ENCODE data around the gene BBS5.
"Not testable (repeated sequence)": the region's sequence is repeated elsewhere in the genome, so short reads cannot be mapped to it uniquely, and the experiment has no call there.

Gene BBS5

DNA sequence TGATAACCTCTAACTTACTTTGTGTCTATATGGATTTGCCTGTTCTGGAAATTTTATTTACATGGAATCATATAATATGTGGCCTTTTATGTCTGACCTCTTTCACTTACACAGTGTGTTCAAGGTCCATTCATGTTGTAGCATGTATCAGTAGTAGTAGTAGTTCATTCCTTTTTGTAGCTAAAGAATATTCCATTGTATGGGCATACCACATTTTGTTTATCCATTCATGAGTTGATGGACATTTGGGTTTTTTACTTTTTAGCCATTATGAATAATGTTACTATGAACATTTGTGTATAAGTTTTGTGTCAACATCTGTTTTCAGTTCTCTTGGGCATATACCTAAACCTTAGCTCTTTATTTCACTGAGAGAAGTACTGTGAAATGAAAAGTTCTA, 11.5 kb downstream of the BBS5 start:
- DNase-seq: no peak

DNA sequence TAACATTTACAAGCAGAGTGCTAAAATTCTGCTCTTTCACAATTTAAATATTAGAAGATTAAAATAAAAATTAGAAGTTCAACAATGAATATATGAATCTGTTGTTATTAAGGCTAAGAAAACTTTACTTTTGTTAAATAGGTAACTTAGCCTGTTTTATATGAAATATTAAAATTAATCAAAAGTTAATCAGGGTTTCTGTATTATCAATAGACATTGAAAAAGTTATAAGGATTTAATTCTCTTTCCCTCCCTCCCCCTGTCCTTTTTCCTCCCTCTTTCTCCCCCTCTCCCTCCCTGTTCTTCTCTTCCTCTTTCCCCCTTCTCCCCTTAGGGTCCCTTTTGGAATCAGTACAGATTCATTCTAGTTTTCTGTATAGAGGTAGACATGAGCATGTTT, 12.1 kb downstream of the BBS5 start:
- no peak for DNase-seq

DNA sequence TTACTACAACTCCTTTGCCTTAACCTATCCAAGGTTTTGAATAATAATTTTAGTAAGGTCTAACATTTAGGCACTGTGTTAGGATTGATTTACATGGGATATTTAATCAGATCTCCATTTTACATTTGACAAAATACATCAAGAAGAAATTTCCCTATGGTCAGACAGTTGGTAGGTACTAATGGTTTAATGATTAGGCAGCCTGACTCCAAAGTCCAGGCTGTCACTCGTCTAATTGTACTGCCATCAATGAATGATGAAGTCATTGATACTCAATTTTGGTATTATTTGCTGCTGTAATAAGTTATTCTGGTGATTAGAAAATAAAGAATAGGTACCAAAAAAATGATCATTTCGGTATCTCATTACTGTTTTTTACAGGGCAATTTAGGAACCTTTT, 14.1 kb downstream of the BBS5 start:
- DNase-seq: no peak

DNA sequence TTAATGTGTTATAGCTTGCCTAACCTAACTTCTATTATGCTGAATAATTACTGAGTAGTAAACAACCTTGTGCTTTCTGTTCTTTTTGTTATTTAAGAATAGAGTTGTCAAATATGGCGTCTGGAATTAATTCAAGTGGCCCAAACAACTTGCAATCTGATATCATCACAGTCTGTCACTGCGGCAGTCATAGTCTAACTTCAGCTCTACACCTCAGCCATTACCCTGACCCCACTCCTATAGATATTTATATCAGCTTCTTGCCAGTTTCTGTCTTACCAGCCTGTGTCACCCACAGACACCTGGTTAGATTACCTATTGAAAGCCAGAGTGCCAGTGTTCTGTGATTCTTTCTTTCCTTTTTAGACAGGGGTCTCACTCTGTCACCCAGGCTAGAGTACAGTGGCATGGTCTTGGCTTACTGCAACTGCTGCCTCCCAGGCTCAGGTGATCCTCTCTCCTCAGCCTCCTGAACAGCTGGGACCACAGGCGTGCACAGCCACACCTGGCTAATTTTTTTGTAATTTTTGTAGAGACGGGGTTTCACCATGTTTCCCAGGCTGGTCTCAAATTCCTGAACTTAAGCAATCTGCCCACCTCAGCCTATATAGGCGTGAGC, 16.1 kb downstream of the BBS5 start:
- no peak for DNase-seq

DNA sequence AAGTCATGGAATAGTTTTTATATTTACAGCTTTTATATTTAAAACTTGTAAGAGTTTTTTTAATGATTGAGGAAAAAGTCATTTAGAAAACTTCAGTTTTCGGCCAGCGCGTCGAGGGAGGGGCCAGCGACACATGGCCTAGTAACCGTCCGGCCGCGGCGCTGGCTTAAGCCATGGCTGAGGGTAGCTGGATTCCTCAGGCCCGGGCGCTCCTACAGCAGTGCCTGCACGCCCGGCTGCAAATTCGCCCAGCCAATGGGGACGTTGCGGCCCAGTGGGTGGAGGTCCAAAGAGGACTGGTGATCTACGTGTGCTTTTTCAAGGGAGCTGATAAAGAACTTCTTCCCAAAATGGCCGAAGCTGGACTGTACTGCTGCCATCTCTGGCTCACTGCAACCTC, 25.4 kb downstream of the BBS5 start:
- DNase-seq: no peak

DNA sequence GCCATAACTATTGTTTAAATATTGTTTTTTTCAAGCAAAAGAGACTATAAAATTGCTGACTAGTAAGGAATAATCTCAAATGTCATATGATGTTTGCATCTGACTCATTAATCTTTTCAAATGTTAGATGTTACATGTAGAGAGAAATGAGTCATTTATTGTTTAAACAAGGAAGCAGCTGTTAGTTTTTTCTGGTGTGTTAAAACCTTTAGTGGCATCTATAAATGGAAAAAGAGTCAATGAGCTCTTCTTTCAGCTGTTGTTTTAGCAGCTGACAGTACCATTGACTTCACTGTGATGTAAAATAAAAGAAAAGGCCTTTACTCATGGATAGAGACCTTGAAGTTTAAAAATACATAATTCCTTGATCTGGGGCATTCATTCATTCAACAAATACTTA, 28.4 kb downstream of the BBS5 start:
- DNase-seq: no peak

DNA sequence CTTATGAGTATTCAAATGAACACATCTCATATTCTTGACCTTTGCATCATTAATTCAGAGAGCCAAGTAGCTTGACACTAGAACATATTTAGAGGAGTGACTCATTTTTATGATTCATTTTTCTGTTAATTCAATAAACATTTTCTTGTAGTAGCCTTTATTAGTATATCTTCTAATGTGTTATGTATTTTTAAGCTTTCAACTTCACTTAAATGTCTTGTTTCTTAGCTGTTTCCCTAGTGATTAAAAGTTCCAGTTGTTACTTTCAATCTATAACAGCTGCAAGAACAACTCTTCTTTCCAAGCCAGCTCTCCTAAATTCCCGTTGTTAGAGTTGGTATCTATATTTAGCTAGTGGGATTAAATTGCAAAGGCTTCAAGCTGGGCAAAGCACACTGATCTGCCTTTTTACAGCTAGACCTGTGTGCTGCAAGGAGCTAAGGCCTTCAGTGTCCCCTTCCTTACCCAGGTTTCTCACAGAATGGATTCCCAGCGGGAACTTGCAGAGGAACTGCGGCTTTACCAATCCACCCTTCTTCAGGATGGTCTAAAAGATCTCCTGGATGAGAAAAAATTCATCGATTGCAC, 30.1 kb downstream of the BBS5 start, which contains the start of gene KLHL41:
Gene KLHL41 (plus strand): TSS at position 405 of the 588 bp plus-strand sequence. CDS start 77 bp downstream, at position 482.
- DNase-seq: no peak

DNA sequence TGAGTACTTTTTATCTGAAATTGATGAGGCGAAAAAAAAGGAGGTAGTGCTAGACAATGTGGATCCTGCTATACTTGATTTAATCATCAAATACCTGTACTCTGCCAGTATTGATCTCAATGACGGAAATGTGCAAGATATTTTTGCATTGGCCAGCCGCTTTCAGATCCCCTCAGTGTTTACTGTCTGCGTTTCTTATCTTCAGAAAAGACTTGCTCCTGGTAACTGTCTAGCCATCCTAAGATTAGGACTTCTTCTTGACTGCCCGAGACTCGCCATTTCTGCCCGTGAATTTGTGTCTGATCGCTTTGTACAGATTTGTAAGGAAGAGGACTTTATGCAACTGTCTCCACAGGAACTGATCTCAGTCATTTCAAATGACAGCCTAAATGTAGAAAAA, 30.7 kb downstream of the BBS5 start:
- DNase-seq: no peak

DNA sequence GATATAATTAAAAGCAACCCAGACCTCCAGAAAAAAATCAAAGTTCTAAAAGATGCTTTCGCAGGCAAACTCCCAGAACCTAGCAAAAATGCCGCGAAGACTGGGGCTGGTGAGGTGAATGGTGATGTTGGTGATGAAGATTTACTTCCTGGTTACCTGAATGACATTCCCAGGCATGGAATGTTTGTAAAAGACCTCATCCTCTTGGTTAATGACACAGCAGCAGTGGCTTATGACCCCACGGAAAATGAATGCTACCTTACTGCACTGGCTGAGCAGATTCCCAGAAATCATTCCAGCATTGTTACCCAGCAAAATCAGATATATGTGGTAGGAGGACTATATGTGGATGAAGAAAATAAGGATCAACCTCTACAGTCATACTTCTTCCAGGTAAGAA, 31.2 kb downstream of the BBS5 start:
- DNase-seq: no peak

DNA sequence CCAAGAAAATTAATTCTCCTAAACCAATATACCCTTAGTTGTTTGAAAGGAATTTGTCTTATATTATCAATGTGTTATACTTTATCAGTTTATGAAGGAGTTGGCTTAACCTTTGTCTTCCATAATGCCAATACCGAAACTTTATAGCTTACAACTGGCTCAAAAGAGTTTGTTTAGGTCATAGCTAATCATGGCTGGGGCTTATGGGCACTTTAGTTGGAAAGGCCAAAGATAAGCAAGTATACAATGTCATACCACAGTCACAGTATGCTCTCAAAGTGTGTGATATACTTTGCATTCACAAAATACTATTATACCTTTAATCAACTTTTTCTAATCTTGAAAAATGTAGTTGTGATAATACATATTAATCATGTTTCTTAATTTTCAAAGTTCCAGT, 32.5 kb downstream of the BBS5 start:
- no peak for DNase-seq

DNA sequence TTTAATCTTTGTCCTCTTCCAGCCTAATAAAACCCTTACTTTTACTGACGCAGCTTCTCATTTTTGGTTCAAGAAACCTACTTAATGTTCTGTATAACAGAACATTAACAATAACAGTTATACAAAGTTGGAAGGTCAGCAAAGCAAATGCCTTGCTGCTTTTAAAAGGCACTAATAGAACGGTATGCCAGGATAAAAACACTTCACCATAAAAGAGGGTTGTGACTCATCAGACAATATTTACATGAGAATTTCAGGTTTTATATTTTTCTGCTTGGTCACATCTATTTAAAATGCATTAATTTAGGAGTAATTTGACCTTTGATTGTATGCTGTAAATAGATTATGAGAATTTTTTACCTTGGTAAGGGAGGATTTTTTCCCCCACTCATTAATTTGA, 33.2 kb downstream of the BBS5 start:
- DNase-seq: no peak

DNA sequence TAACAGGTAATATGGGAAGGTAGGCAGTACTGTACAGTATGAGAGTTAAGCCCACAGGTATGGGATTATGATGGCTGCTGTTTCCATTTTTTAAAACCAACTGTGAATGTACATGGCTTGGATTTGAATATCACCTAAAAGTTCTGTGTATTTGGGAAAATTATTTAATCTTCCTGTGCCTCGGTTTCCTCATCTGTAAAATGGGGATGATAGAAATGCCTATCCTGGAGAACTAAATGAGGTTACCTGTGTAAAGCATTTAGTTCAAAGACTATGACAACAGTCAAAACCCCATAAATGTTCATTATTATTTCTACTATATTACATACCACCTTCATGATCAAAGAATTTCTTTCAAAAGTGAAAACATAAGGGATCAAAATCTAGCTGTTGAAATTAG, 33.8 kb downstream of the BBS5 start:
- DNase-seq: no peak

DNA sequence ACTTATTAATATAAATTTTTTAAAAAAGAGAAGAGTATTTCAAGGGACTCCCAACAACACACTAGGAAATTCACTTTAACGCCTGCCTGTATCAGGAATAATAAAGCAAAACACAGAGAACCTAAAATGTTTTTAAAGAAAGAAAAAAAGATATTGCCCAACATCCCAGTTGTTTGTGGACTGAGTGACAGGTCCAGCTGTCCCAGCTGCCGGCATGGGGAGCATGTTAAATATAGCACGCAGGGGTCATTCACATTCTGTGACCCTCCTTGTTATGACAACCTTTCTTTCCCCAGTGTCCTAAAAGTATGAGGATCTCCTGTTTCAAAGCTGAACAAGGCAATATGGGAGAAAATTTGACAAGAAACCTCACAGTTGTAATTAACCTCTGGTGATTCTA, 34.6 kb downstream of the BBS5 start:
- DNase-seq: no peak

DNA sequence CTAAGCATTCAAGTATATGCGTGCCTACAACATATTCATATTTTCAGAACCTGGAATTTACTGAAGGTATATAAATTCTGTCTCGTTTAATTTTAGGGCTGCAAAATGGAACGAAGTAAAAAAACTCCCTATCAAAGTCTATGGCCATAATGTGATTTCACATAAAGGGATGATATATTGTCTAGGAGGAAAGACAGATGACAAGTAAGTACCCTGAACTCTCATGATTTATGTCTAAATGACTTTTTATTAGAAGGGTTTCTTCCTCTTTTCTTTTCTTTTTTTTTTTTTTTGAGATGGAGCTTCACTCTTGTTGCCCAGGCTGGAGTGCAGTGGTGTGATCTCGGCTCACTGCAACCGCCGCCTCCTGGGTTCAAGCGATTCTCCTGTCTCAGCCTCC, 35.5 kb downstream of the BBS5 start:
- DNase-seq: not testable (repeated sequence)

DNA sequence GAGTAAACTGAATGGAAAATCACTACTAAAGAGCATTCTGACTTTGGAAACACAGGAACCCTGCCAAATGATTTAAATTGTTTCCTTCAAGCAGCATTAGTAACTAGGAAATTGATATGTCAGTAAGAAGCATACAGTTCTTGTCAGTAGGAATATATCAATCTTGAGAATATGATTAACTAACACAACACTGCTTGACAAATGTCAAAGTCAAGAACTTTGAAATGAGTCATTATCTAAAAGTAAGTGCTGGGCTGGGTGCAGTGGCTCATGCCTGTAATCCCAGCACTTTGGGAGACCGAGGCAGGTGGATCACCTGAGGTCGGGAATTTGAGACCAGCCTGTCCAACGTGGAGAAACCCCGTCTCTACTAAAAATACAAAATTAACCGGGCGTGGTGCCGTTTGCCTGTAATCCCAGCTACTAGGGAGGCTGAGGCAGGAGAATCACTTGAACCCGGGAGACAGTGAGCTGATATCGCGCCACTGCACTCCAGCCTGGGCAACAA, 37.2 kb downstream of the BBS5 start:
- not testable (repeated sequence) for DNase-seq

DNA sequence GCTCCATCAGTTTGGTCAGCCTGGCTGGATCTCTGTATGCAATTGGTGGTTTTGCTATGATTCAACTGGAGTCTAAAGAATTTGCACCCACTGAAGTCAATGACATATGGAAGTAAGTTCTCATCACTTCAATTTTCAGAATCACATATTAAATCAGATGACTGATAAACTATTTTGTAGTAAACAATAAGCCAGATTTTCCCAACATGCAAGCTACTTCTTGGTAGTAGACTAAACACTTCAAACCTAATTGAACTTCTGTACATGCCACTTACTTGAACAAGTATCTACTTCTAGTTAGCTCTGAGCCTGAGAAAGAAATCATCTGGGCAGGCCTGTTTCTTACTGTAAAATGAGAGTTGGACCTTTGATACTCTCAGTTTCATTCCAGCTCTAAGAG, 41.6 kb downstream of the BBS5 start:
- DNase-seq: no peak

DNA sequence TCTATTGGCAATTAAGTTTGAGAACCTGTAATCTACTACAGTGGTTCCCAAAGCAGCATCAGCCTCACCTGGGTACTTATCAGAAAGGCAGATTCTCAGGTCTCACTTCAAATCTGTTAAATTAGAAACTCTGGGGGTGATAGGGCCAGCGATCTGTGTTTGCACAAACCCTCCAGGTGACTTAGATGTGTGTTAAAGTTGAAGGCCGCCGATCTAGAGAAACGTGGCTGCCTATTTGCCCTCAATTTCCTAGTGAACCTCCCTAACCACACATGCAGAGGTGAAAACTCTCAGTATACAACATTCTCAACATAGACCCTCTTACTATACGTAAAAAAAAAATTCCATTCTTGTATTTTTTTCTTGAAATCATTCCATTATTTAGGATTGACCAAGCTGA, 44.4 kb downstream of the BBS5 start:
- DNase-seq: no peak

DNA sequence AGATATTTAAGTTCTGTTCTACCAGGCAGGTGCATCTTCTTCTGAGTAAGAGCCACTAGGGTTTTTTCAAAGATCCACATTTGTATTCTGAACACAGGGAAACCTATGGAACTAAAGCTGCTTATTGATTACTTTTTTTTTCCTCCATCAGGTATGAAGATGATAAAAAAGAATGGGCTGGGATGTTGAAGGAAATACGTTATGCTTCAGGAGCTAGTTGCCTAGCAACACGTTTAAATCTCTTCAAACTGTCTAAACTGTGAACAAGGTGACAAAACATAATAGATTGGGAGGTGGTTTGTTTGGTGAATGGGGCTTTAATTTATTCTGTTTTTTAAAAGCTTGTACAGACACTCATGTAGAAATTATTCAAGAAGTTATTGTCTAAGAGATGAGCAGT, 46.1 kb downstream of the BBS5 start:
- DNase-seq: no peak

DNA sequence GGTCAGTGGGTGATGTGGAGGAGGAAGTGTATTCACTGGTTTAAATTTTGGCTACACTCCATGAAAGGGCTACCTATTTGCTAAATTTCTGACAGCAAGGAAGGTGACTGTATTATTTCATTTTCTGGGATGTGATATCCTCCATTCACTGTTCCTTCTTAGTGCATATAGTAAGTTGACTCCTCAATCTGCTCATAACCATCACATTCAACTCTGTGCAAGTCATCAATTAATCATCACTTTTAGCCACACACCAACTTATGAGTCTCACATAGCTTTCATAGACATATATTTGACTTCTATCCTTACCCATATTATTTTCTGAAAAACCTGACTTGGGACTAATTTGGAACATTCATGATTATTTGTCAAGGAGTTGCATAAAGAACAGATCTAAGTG, 47.2 kb downstream of the BBS5 start:
- no peak for DNase-seq

DNA sequence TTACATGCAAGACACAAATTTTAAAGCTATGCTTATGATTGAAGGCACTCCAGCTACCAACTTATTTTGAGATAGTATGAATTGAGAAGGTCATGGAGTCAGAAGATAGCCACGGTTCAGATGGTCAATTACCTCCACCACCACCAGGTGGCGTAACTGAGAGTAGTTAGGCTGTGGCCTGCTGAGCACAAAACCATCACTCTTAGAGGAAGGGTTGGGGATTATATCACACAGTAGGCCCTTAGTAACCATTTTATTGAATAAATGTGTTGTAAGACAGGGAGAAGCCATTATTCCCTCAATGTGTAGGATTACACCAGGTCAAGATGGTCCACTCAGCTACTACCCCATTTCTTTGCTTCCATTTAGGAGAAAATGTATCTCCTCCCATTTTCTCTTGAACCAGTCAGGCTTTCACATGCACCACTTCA, 49.0 kb downstream of the BBS5 start:
- DNase-seq: peak; percentile 77

DNA sequence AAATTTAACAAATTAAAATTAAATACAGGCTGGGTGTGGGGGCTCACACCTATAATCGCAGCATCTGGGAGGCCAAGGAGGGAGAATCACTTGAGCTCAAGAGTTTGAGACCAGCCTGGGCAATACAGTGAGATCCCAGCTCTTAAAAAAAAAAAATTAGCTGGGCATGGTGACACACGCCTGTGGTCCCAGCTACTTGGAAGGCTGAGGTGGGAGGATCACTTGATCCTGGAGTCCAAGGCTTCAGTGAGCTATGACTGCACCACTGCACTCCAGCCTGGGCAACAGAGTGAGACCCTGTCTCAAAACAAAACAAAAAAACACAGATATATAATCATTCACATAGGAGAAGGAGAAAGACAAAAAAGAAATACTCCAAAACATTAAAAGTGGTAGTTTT, 60.2 kb downstream of the BBS5 start:
- not testable (repeated sequence) for DNase-seq

DNA sequence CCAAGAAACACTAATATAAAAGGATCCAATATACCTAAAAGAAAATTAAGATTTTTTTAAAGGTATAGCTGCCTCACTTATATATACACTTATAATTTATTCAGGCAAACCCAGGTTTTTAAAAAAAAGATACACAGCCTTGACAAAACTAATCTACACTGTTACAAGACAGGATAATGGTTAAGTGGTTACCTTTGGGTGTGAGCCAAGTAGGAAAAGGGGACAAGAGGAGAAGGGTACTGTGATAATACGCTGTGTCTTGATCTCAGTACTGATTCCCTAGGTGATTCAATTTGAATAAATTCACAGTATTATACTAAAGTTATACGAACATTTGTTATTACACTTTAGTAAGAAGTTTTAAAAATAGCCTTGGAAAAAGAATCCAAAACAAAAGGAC, 60.9 kb downstream of the BBS5 start:
- no peak for DNase-seq

DNA sequence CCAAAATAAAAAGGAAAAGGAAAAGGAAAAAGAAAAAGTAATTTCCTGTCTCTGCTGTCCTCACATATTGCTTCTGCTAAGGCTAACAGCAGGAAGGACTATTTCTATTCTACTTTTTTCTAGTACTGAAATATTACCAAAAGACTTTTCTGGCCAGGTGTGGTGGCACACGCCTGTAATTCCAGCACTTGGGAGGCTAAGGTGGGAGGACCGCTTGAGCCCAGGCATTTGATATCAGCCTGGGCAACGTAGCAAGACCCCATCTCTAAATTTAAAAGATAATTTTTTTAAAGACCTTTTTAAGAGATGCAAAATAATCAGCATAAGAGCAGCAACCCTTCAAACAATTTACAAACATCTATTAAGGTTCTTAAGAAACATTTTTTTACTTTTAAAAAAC, 63.1 kb downstream of the BBS5 start:
- no peak for DNase-seq

DNA sequence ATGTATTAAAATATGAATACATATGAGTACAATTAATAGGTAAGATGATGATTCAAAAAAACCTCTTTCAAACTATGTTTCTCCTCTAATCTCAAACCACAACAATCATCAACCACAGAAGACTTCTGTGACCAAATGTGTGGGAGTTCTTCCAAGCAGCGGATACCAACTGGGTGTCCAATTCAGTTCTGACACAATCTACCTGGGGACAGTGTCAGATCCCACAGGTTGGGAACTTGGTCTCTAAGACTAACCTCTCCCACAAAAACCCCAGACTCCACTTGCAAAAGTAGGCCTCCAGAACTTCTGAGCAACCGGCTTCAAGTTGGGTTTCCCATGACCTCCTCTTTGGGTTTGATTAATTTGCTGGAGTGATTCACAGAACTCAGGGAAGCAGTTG, 67.5 kb downstream of the BBS5 start:
- DNase-seq: no peak
